MG63 (cell line): ENCODE results near the gene NAB2. TPM values are rescaled to one million over a fixed set of nuclear protein-coding genes. Genes with fewer than 3 reads are reported as not detected.
"Not testable (repeated sequence)": the region's sequence is repeated elsewhere in the genome, so short reads cannot be mapped to it uniquely, and the experiment has no call there.

ENCODE experiments used
- DNase-seq: peaks from one replicate; pipeline ENCODE4 v3.0.0-alpha.2; 2020
- H3K27me3 ChIP-seq: fragments of 250-450 bp; sonication (Bioruptor Pico); 2 replicates; pipeline ENCODE4 v1.5.1; 2020; ENCODE audit warnings: mild to moderate bottlenecking, moderate library complexity
- H3K36me3 ChIP-seq: fragments of 250-450 bp; sonication (Bioruptor Pico); 2 replicates; pipeline ENCODE4 v1.5.1; 2020; ENCODE audit warnings: mild to moderate bottlenecking, moderate library complexity
- H3K4me3 ChIP-seq: fragments of 250-450 bp; sonication (Bioruptor Pico); 2 replicates; pipeline ENCODE4 v1.5.1; 2020; ENCODE audit warnings: mild to moderate bottlenecking, moderate library complexity
- H3K9me3 ChIP-seq: fragments of 250-450 bp; sonication (Bioruptor Pico); 2 replicates; pipeline ENCODE4 v1.5.1; 2020; ENCODE audit warnings: mild to moderate bottlenecking, moderate library complexity
- total RNA-seq: library from RNA; depleted of rRNA; stranded (reverse); fragments of >200 nt; shearing (Covaris generic); gene quantifications from 2 replicates; pipeline ENCODE4 v1.2.3, GENCODE V29; 2014; ENCODE audit warnings: low replicate concordance

Gene NAB2
- total RNA-seq, 1 experiment from 2014 or later, result 45.1 TPM

DNA sequence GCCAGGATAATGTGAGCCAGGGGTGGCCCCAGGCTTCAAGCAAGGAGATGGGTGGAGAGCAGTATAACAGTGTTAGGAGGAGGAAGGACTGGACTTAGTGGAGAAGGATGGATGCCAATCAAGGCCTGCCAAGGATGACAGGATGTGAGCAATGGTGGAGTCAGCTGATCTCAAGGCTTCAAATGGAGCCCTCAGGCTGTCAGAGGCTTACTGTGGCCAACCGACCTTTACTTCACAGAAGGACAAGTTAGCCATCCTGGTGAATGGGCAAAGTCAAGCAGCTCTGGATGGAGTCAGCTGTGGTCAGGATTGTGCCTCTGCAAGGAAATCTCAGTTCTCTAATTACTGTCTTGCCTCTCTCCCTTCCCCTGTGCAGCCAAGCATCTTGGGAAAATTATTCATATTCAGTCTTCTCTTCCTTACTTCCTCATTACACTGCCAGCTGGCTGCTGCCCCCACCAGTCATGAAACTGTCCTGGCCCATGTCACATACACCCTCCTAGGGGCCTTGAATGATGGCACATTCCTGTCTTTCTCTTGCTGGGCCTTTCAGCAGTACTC, 29.9 kb downstream of the NAB2 start:
- peak; percentile 91 for DNase-seq
- no peaks in the 10 kb centered on the region for H3K27me3 ChIP-seq
- H3K4me3 ChIP-seq, result no peak overlapping the region
- no peaks in the 10 kb centered on the region for H3K36me3 ChIP-seq
- no peaks in the 10 kb centered on the region for H3K9me3 ChIP-seq

DNA sequence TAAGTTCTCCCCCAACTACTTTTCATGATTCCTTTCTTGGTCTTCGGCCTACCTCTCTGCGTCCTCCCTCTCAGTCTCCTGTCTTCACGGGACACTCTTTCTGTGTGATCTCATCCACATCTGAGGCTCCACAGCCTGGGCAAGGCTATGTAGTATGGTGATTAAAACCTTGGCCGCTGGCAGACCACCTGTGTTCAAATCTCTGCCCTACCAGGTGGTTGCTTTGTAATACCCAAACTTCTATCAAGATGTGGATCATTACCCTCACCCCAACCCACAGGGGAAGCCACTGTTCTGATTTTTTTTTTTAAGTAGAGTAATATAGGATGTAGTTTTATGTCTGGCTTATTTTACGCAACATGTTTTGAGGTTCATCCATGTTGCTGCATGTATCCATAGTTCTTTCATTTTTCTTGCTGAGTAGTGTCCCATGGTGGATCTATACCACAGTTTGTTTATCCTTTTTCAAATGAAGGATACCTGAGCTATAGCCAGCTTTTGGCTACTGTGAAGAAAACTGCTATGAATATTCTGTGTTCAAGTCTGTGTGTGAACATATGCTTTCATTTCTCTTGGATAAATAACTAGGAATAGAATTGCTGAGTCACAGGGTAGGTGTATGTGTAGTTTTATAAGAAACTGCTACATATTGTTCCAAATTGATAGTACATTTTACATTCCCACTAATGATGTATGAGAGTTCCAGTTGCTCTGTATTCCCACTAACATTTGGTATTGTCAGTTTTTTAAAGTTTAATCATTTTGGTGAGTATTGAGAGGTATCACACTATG, 30.6 kb downstream of the NAB2 start:
- no peak for DNase-seq
- H3K36me3 ChIP-seq, result no peaks in the 10 kb centered on the region
- no peak overlapping the region for H3K4me3 ChIP-seq
- H3K27me3 ChIP-seq, result no peaks in the 10 kb centered on the region
- no peaks in the 10 kb centered on the region for H3K9me3 ChIP-seq

DNA sequence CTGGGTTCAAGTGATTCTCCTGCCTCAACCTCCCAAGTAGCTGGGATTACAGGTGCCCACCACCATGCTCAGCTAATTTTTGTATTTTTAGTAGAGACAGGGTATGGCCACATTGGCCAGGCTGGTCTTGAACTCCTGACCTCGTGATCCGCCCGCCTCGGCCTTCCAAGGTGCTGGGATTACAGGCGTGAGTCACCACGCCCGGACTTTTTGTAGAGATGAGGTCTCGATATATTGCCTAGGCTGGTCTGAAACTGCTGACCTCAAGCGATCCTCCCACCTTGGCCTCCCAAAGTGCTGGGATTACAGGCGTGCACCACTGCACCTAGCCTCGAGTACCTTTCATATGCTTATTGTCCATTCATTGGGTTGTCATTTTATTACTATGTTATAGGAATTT, 31.8 kb downstream of the NAB2 start:
- H3K36me3 ChIP-seq, H3K4me3 ChIP-seq, H3K9me3 ChIP-seq, DNase-seq, H3K27me3 ChIP-seq: not testable (repeated sequence)

DNA sequence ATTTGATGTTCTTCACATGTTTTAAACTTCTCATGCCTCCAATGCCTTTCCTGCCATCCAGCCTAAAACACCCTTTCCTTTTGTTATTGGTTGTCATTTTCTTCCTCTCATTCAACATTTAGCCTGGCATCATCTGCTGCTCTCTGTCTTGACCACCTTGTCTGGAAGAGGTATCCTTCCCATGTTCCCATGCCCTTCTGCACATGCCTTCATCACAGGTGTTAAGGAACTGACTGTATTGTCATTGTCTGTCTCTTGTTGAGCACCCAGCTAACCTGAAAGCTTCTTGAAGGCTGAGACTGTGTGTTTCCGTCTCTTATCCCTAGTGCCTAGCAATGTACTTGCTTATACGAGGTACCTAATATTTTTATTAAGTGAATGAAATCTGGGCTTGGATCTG, 34.9 kb downstream of the NAB2 start:
- H3K36me3 ChIP-seq, result no peaks in the 10 kb centered on the region; the same call in 1 of the 2 replicates
- no peaks in the 10 kb centered on the region for H3K27me3 ChIP-seq
- H3K9me3 ChIP-seq, result no peaks in the 10 kb centered on the region
- no peak for DNase-seq
- H3K4me3 ChIP-seq, result no peak overlapping the region

DNA sequence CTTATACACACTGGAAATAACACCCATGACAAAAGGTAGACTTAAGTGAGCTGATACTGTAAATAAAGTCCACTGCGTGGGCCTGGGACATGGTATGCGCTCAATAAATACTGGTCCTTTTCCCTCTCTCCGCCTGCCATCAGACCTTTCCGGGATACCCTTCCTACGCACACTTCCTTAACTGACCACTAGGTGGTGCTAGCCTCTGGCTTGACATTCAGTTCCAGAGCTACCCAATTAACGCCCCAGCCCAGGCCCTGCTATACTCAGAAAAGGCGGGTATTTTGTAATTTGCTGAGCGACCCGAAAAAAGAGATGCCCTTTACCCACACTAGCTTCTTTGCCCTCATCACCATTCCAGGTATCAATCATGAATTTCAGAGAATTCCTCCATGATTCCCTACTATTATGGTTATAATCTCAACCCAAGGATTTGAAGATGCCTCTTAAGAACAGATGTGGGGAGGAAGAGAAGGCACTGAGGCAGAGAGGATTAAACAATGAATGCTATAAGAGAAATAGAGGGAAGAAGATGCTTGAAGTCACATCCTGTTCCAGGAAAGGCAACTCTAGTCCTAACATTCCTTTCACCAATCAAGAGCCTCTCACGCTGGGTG, 35.5 kb downstream of the NAB2 start:
- DNase-seq, result peak; percentile 66
- no peaks in the 10 kb centered on the region; the same call in 1 of the 2 replicates for H3K36me3 ChIP-seq
- H3K9me3 ChIP-seq, result no peaks in the 10 kb centered on the region
- H3K27me3 ChIP-seq, result no peaks in the 10 kb centered on the region
- H3K4me3 ChIP-seq, result no peak overlapping the region

DNA sequence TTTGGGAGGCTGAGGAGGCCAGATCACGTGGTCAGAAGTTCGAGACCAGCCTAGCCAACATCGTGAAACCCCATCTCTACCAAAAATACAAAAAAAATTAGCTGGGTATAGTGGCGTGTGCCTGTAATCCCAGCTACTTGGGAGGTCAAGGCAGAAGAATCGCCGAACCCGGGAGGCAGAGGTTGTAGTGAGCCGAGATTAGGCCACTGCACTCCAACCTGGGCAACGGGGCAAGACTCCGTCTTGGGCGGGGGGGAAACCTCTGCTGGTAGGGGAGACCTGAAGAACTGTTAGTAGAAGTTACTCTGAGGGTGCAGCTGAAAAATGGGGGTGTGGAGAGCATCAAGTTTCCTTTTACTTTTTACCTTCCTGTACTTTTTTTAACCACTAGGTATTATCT, 37.1 kb downstream of the NAB2 start:
- Histone ChIP-seq H3K4me3 (no peak overlapping the region), H3K9me3 (no peaks in the 10 kb centered on the region), H3K27me3 (no peaks in the 10 kb centered on the region), H3K36me3 (peaks cover 5% of the 10 kb centered on the region)
- no peak for DNase-seq

DNA sequence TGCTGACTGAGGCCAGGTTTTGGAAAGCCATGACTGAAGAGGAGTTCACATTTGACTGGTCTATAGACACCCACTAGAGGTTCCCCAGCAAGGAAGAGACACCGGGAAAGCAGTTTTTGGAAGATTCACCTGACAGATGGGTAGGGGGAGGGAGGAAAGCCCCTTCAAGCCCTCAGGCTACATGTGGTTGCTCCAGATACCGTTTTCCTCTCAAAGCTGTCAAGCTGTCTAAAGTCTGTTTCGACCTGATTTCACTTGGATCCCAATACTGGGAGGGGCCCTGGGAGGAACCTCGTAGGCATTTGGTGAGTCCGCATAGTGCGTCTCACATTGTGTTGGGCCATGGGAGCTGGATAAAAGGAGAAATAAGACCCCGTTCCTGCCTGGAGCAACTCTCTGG, 37.6 kb downstream of the NAB2 start:
- DNase-seq, result no peak
- Histone ChIP-seq H3K9me3 (no peaks in the 10 kb centered on the region), H3K36me3 (peaks cover 9% of the 10 kb centered on the region), H3K27me3 (no peaks in the 10 kb centered on the region), H3K4me3 (no peak overlapping the region)

DNA sequence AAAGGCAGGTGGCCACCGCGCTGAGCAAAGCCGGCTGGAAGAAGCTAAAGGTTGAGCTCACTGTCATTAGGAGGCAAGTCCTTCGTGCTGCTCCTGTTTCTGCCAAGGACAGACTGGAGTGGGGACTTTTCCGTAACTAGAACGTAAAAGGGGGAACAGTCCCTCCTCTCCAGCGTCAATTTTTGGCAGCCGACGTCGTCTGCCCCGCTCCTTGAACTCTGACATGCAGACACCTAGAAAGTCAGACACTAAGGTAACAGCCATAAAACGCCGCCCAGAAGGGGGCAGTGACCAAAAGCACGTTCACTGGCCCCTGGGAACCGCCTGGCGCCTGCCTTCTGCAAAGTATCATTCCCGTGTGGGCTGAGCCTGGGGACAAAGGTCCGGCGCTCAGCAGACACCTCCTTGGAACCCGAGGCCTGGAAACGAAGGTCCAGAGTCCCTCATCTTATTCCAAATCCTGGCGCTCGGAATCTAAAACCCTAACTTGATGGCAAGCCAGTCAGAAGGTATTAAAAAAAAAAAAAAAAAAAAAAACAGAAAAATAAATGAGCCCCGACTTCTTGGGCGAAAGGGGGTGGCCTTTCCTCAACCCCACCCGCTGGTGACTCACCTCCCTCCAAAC, 38.3 kb downstream of the NAB2 start:
- peak overlapping the region; percentile 96 for H3K4me3 ChIP-seq
- DNase-seq, result peak; percentile 37
- peaks cover 15% of the 10 kb centered on the region for H3K36me3 ChIP-seq
- H3K9me3 ChIP-seq, result no peaks in the 10 kb centered on the region
- no peaks in the 10 kb centered on the region for H3K27me3 ChIP-seq

DNA sequence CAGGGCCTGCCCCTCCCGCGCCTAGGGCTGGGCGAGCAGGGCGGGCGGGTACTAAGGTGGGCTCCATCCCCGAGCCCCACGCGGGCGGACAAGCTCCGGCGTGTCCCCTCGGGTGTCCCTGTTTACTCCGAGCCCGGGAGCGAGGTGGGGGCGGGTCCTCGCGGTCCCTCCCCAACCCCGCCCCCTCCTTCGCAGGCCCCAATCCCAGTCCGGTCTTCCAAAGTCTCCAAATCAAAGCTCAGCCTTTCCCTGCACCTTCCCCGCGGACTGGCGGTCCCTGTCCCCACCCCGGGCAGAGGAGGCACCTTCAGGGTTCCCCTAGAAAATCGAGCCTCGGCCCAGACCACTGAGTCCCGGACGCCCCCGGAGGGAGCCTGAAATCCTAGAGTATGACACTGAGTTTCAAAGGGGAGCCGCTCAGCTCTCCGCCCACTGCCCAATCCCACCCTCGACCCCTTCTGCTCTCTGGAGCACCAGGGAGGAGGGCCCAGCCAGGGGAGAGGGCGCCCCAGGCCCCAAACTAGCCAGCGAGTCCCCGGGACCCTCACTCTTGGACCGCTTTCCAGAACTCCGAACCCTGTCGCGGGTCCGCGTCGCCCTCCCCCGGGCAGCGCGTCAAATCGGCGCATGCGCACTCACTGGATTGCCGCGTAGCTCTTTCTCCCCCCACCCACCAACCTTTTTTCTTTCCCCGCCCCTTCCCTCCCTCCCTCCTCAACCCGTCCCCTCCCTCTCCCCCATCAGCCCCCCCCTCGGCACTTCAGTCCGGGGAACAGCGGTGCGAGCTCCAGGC, 39.0 kb downstream of the NAB2 start, which contains the start of gene LRP1:
TSS of gene LRP1 (plus strand) at position 758 of the 793 bp plus-strand sequence. CDS start 482 bp downstream, outside the sequence.
- H3K27me3 ChIP-seq, result no peaks in the 10 kb centered on the region
- peaks cover 20% of the 10 kb centered on the region for H3K36me3 ChIP-seq
- H3K9me3 ChIP-seq, result no peaks in the 10 kb centered on the region
- peak within 1 kb of the TSS; percentile 96 for H3K4me3 ChIP-seq
- peak; percentile 83 for DNase-seq

DNA sequence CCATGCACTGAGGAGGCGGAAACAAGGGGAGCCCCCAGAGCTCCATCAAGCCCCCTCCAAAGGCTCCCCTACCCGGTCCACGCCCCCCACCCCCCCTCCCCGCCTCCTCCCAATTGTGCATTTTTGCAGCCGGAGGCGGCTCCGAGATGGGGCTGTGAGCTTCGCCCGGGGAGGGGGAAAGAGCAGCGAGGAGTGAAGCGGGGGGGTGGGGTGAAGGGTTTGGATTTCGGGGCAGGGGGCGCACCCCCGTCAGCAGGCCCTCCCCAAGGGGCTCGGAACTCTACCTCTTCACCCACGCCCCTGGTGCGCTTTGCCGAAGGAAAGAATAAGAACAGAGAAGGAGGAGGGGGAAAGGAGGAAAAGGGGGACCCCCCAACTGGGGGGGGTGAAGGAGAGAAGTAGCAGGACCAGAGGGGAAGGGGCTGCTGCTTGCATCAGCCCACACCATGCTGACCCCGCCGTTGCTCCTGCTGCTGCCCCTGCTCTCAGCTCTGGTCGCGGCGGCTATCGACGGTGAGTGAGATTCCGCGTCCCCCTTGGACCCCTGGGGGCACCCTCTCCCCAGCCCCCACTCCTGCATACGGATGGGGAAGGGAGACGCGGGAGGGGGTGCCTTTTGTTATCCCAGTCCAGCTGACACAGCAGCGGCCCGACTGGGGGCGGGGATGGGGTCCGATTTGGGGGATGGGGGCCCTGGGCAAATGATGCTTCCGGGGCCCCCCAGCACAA, 39.8 kb downstream of the NAB2 start:
- Histone ChIP-seq H3K36me3 (peaks cover 23% of the 10 kb centered on the region), H3K4me3 (peak overlapping the region; percentile 96), H3K27me3 (no peaks in the 10 kb centered on the region), H3K9me3 (no peaks in the 10 kb centered on the region)
- no peak for DNase-seq

DNA sequence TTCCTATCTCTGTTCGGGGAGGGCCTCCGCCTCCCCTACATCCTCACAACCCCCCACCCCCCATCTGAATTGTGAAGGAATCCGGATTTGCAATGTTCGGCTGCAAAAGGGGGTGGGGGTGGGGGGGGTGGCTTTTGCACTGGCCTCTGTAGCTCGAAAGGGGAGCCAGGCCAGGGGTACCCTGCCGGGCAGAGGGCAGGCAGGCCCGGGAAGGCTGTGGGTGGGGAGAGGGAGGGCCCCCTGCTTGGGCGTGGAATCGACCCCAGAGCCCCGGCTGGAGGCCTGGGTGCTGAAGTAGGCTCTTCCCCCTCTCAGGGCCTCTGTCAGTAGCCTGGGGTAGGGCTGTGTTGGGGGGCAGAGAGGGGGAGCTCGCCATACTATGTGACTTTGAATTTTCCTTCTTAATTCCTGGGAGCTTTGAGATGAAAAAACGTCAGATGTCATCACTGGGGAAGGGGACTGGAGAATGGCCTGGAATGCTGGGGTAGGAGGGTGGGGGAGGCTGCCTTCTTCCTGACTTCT, 40.5 kb downstream of the NAB2 start:
- Histone ChIP-seq H3K36me3 (peaks cover 23% of the 10 kb centered on the region), H3K9me3 (no peaks in the 10 kb centered on the region), H3K27me3 (no peaks in the 10 kb centered on the region), H3K4me3 (peak overlapping the region; percentile 96)
- DNase-seq, result no peak

DNA sequence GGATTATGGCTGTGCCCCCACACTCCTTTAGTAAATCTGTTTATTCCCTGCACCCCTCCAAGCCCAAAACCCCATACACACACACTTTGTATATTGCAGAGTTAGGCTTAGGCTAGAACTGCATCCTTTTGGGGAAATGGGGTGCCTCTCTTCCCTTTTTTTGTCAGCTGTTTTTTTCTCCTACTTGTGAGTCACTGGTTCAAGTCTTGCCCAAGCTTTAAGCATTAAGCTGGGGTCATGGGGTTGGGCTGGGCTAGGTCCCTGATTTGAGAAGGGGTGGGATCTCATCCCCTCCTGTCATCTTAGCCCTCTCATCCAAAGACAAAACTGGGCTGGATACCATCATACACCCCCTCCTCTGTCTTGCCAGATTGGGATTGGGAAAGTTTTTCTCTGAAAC, 41.0 kb downstream of the NAB2 start:
- no peak for DNase-seq
- Histone ChIP-seq H3K4me3 (peak overlapping the region; percentile 96), H3K9me3 (no peaks in the 10 kb centered on the region), H3K27me3 (no peaks in the 10 kb centered on the region), H3K36me3 (peaks cover 26% of the 10 kb centered on the region)

DNA sequence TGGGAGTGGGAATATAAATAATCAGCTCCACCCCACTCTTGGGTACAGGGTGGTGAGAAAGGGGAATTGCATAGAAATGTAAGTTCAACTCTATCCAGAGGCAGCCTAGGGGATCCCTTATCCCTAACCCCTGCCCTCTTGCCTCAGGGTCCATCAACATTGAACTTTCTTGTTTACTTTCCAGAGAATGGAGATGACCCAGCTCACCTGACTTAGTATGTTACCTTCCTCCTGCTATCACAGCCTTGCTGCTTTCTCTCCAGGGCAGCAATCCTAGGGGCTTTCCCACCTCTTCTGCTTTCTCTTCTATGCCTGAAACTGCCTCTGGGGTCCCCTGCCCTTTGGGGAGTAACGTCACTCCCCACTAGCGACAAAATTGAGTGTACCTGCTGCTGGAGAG, 42.0 kb downstream of the NAB2 start:
- Histone ChIP-seq H3K9me3 (no peaks in the 10 kb centered on the region), H3K27me3 (no peaks in the 10 kb centered on the region), H3K4me3 (peak overlapping the region; percentile 96), H3K36me3 (peaks cover 34% of the 10 kb centered on the region)
- no peak for DNase-seq

DNA sequence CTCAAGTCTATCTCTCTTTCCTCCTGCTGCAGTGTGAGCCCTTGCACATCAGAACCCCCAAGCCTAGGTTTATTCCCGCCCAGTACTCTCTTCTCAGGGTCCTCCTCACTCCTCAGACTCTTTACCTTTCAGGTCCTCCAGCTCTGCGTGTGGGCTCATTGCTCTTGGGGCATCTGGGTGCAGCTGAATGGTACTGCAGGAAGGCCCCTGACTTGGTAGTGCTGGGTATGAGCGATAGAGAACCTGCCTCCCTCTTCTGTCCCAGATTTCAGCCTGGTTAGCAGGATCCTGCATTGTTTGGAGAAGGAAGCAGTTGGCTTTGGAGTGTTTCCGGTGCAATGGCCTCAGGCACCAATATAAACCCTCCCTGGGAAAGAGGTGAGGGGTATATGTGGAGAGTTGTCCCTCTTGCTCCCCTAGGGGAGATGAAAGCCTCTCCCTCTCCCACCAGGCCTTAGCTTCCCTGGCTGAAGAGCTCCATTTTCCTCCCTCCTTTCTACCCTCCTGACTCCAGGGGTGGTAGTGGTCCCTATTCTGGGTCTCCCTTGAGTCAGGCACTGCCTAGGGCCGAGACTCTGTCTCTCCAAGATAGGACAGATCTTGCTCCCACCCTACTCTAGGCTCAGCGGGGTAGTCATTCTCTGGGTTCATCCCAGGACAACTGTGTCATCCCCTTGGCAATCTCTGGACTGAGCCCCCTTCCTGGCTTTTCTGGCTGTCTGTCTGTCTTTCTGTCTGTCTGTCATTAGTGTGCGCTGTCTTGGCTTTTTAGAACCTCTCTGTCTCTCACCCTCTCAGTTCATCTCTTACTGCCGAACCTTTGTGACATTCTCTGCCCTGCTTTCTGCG, 43.2 kb downstream of the NAB2 start:
- DNase-seq, result peak; percentile 47
- no peaks in the 10 kb centered on the region for H3K9me3 ChIP-seq
- peaks cover 40% of the 10 kb centered on the region for H3K36me3 ChIP-seq
- H3K4me3 ChIP-seq, result peak overlapping the region; percentile 17
- no peaks in the 10 kb centered on the region for H3K27me3 ChIP-seq

DNA sequence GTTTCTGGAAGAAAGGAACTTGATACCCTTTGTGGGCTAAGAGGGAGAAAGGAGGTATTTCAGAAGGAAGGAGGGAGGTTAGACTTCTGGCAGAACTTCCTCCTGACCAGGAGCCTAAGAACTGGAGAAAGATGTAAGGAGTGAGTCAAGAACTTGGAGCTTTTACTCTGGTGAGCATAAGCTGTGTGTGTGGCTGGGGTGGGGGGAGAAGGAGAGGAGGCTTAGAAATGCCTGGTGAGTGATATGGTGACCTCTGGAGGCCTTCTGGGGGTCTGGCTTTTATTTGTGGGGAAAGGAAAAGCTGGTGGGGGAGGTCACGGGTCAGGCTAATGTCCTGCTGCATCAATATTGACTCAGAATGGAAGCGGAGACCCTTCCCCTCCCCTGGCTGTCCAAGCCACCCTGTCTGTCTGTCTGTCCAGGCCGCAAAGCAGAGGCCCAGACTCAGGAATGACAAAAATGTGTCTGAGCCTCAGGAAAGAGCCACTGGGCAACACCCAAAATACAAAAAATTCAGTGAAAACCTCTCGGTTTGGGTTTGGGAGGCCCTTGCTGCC, 44.2 kb downstream of the NAB2 start:
- peak; percentile 61 for DNase-seq
- Histone ChIP-seq H3K9me3 (no peaks in the 10 kb centered on the region), H3K4me3 (peak overlapping the region; percentile 17), H3K36me3 (peaks cover 48% of the 10 kb centered on the region), H3K27me3 (no peaks in the 10 kb centered on the region)
